Measurements from ENCODE around the gene ILDR2.
A peak's percentile ranks its signal among the peaks of the same experiment; 100 is the strongest.

Gene ILDR2

GRCh38 chr1:166920561-166921475, 54.5 kb downstream of the ILDR2 start:
- no peak for DNase-seq

DNA sequence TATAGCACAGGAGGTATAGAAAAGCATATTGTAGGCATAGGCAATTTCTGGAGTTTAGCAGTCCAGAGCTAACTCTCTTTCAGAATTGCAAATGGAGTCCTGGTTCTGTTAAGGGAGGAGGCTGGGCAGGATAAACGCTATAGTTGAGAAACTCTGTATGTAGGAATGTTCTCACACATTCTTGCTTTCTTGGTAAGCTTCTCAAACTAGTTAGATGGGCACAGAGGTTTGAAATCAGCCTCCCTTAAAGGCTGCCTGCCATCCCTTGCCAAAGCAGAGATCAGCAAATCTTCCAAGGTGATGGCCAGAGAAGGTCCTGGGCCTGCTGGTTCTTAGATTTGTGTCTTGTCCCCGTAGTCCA, 56.4 kb downstream of the ILDR2 start:
- DNase-seq: no peak

DNA sequence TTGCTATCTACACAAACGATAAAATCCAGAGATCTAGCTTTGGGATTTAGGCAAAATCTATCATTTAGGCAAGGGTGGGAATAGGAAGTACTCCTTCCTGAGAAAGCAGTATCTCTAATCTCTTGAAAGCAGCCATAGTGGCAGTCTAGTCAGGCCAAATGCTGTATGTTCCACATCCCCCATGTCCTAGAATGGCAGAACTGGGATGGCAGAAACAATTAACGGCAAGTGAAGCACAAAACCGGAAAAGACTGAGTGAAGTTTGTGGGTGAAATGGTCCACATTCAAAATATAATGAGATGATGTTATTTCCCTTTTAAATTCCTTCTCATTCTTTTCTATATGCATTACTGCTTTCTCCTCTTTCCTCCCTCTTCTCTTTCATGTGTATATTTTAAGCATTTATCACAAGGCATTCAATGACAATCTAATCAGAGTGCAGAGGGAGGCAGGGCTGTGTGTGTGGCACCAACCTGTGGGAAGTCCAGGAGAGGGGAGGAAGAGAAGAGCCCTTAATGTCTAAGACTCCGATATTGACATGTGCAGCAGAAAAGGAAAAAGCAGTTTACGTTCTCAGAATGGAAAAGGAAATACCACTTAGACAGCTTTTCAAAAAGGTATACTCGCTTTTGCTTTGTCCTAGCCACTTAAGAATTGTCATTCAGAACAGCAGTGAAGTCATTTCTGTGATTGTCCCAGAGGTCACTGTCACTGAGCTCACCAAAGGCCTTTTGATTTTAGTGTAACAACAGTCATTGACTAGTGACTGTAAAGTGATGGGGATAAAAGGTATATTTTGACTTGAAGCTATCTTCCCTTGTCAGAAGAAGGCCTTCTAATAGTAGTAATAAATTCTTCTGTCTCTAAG, 57.0 kb downstream of the ILDR2 start:
- DNase-seq: no peak

GRCh38 chr1:166915941-166916340, 59.4 kb downstream of the ILDR2 start:
- DNase-seq: no peak

DNA sequence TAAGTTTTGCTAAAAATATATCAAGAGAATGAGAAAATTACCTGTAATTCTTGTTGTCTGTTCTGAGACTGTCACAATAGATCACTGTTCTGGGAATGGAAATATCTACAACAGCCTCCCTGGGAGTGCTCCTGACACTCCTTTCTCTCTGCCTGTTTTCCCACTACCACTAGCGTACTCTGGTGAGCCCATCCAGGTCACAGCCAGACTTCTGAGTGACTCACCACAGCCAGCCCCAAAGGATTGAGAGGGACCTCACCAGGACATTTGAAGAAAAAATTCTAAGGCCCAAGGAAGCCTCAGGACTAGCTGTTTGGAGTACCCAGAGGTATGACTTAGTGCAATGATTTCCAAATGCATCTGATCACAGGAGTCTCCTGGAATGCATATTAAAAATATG, 60.3 kb downstream of the ILDR2 start:
- DNase-seq: no peak

DNA sequence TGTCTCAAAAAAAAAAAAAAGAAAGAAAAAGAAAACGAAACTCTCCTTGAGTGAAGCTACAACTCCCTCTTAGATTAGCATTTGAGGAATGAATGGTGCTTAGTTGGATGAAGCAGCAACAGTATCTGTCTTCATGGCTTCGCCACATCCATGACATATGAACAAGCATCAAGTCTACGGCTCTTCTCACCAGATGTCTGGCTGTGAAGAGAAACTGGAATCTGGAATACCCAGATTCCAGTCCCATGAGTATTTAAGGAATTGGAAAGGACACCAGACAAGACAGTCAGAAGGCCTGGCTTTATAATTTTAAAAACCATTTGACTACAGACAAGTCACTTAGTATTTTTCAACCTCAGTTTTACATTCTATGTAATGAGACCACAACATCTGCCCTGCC, 61.2 kb downstream of the ILDR2 start:
- no peak for DNase-seq

GRCh38 chr1:166911624-166912023, 63.7 kb downstream of the ILDR2 start:
- no peak for DNase-seq

DNA sequence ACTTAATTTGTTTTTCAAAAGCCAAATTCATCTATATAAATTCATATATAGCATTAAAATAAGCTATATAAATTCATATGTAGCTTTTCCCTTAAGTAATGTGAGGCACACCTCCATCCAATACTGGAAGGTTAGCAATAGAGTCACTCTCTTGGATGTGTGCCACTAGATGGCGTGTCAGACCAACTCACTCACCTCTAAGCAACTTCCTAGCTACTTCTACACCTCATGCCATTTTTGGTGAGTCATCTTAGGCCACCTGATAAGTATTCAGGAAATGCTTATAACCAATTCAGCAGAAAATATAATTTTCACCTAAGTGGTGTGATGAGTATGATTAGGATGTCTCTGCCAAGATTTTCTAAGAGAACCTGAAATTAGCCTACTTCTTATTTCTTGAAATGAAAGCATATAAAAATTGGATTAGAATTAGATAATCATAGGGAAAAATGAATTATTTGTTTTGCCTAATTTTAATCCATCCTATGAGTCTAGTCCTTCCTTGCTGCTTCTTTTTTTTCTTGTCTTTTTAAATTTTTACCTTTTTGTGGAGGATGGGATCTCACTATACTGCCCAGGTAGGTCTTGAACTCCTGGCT, 64.8 kb downstream of the ILDR2 start:
- DNase-seq: peak; percentile 71 to 85

DNA sequence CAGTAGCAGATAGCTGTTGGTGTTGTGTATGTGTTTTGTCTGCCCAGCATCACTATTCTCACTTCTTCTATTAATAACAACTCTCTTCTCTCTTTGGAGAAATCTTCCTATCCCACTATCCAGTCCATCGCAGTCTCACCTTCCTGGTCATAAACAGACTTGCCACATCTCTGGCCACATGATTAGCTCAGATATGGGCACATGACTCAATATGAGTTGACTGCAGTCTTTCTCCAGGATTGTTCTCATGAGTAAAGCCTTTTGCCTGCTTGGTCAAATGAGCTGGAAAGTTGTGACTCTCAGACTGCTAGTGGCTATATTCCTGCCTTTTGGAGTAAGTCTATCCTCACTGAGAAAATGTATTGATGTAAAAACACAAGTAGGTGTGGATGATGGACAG, 66.4 kb downstream of the ILDR2 start:
- no peak for DNase-seq

- DNase-seq: no peak
Measured at GRCh38 chr1:166907763-166908162, 67.6 kb downstream of the ILDR2 start.

- DNase-seq: no peak
Measured at GRCh38 chr1:166907051-166907450, 68.3 kb downstream of the ILDR2 start.

DNA sequence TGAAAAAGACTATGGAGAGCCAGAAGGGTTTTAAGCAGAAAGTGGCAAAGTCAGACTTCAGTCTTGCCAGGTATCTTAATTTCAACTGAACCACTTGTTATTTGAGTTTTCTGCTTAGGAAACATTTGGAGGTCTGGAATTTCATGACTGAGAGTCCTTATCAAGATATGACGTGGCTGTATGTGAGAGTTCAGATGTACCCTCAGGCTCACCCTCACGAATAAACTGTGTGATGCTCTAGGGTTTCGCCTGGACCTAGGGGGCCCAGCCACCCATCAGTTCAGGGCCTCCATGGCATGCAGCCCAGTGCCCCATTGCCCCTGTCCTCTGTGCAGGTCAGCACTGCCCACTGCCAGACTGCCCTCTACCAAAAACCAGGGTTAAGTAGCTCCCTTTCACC, 68.7 kb downstream of the ILDR2 start:
- DNase-seq: no peak

DNA sequence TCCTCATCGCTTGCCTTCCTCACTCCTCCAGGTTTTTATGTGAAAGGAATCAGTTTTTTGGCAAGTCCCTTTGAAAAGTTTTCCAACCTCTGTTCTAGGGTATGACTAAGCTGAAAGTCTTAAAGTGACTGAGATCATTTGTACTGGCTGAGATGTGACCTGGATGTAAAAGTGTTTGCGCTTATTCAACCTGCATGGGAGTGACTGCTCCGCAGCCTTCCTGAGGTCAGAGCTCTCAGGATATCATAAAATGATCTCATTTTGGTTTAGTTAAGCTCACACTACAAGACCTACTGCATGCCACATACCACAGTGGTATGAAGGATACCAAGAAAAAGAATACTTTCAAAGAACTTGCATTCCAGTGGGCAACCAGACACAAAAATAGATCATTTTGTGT, 69.4 kb downstream of the ILDR2 start:
- DNase-seq: no peak

- no peak for DNase-seq
Measured at GRCh38 chr1:166905136-166905535, 70.2 kb downstream of the ILDR2 start.

DNA sequence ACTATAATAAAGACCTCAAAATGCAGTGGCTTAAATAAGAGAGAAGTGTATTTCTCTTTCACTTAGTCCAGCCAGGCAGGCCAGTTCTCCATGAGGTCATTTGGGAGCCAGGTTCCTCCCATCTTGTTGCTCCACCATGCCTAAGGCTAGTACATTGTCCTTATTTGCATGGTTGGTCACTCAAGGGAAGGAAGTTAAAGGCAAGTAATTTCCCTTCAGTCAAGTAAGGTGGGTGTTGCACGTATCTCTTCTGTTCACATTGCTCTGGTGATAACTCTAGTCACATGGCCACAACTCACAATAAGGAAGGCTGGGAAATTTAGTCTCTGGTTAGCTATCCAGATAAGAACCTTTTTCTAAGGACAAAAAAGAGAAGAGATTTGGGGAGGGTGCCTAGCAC, 72.1 kb downstream of the ILDR2 start:
- peak; percentile 52 to 57 for DNase-seq

DNA sequence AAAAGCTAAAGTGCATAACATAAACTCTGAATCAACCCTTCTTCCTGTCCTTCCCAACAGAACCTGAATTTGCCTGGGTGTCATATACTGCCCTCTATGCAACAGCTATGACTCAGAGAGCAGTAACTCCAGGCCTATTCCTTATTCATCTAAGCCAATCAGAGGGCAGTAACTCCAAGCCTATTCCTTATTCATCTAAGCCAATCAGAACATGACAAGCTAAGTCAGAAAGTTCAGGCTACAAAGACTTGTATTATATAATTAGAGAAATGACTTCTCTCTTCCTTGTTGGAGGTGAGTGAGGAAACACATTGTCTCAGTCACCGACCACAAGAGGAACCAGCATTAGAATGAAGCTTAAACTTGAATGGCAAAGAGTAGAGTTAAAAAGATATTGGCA, 73.1 kb downstream of the ILDR2 start:
- DNase-seq: peak; percentile 97

- no peak for DNase-seq
Measured at GRCh38 chr1:166900987-166901386, 74.4 kb downstream of the ILDR2 start.

GRCh38 chr1:166899769-166900168, 75.6 kb downstream of the ILDR2 start:
- DNase-seq: no peak

GRCh38 chr1:166895766-166896165, 79.6 kb downstream of the ILDR2 start:
- no peak for DNase-seq

DNA sequence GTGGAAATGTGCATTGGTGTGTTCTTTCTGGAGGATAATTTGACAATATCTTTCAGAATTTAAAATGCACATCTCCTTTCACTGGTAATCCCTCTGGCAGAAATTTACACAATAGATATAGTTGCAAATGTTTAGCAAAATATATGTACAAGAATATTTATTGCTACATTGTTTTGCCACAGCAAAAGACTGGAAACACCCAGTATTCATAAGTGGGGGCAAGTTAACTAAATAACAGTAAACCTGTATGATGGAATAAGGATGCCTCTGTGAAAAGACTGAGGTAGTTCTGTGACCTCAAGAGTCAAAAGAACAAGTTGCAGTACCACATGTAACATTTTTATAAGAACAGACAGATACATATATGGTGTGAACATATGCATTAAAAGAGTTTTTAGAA, 85.6 kb downstream of the ILDR2 start:
- DNase-seq: no peak

GRCh38 chr1:166888373-166889111, 86.8 kb downstream of the ILDR2 start:
- no peak for DNase-seq

GRCh38 chr1:166884971-166885370, 90.4 kb downstream of the ILDR2 start:
- no peak for DNase-seq

Measured in AML-193 (cell line).